Activated CD4-positive, alpha-beta memory T cell treated with anti-CD3 and anti-CD28 coated beads, Interleukin-2, amount 10 ng/mL, durations not matched to agents 7 days and 5 days (primary cell): ENCODE measurements around the gene RBM23. TPM values are rescaled to one million over a fixed set of nuclear protein-coding genes. Genes with fewer than 3 reads are reported as not detected.

ENCODE experiments used
- CTCF ChIA-PET: fragments of 350-600 bp; sonication (Branson Sonifier 250); formaldehyde crosslinking; loops from one replicate; lab custom pipeline; 2021; ENCODE audit warnings: antibody characterized with exemption, inconsistent platforms; lab: Charles Lee
- POLR2A ChIA-PET: fragments of 350-600 bp; sonication (Branson Sonifier 250); formaldehyde crosslinking; loops from one replicate; lab custom pipeline; 2021; ENCODE audit warnings: antibody characterized with exemption; lab: Charles Lee
- DNase-seq: peaks from one replicate; pipeline ENCODE4 v3.0.0-alpha.2; 2020
- H3K27ac Mint-ChIP-seq: one replicate; pipeline ENCODE4 v1.8.0; 2021; ENCODE audit warnings: mild to moderate bottlenecking, mixed read lengths
- H3K27me3 Mint-ChIP-seq: one replicate; pipeline ENCODE4 v1.8.0; 2021; ENCODE audit warnings: mixed read lengths
- H3K36me3 Mint-ChIP-seq: one replicate; pipeline ENCODE4 v1.8.0; 2021; ENCODE audit warnings: low read depth, mixed read lengths
- H3K4me1 Mint-ChIP-seq: one replicate; pipeline ENCODE4 v1.8.0; 2021; ENCODE audit warnings: mixed read lengths
- H3K4me3 Mint-ChIP-seq: one replicate; pipeline ENCODE4 v1.8.0; 2021; ENCODE audit warnings: mild to moderate bottlenecking, mixed read lengths
- H3K9me3 Mint-ChIP-seq: one replicate; pipeline ENCODE4 v1.8.0; 2021; ENCODE audit warnings: mixed read lengths
- total RNA-seq, 2 experiments: library from RNA; stranded (reverse); gene quantifications; one replicate each; pipeline ENCODE4 v1.2.3, GENCODE V29; 2021

The RBM23 gene
- total RNA-seq, 2 experiments from 2014 or later, result 71.8 to 73.5 TPM

GRCh38 chr14:22845103-22845394 is 73.9 kb downstream of the RBM23 start:
- Mint-ChIP-seq H3K27me3 (peaks cover 15% of the 10 kb centered on the region), H3K9me3 (no peaks in the 10 kb centered on the region), H3K4me1 (no peaks in the 10 kb centered on the region), H3K27ac (no peak overlapping the region), H3K4me3 (no peak overlapping the region), H3K36me3 (no peaks in the 10 kb centered on the region)
- ChIA-PET CTCF (interaction anchor here (0.9 to 1.0 kb wide), 2 partner anchors 10 to 275 kb away, joined by 3 read pairs; no protein-coding TSS in a partner anchor), POLR2A (interaction anchor here (0.5 to 1.0 kb wide), 2 partner anchors 10 to 15 kb away, joined by 3 to 6 read pairs; no protein-coding TSS in a partner anchor)
- DNase-seq, result no peak

- Mint-ChIP-seq H3K4me3 (no peak overlapping the region), H3K27me3 (peaks cover 13% of the 10 kb centered on the region), H3K27ac (no peak overlapping the region), H3K36me3 (no peaks in the 10 kb centered on the region), H3K4me1 (no peaks in the 10 kb centered on the region), H3K9me3 (no peaks in the 10 kb centered on the region)
- DNase-seq, result no peak
- CTCF ChIA-PET, result interaction anchor here (0.9 to 1.0 kb wide), 2 partner anchors 11 to 274 kb away, joined by 3 read pairs; no protein-coding TSS in a partner anchor
- POLR2A ChIA-PET, result interaction anchor here (1.0 kb wide), 1 partner anchor 14 kb away, joined by 6 read pairs; no protein-coding TSS in a partner anchor
These were observed 74.5 kb downstream of the RBM23 start for GRCh38 chr14:22844221-22845102.

Other genes with a start within 250 kb of the RBM23 start
- gene OXA1L, start 152.5 kb downstream of the RBM23 start, total RNA-seq, result 100 to 1,000 TPM; 118 to 122 TPM
- gene SLC7A7, start 103.7 kb downstream of the RBM23 start, total RNA-seq, result under 1 TPM; 0.38 to 0.60 TPM
- gene MRPL52, start 89.3 kb downstream of the RBM23 start, total RNA-seq, result 100 to 1,000 TPM; 108 to 119 TPM
- 1 to 10 TPM; 1.9 to 2.9 TPM for gene MMP14, start 82.6 kb downstream of the RBM23 start, total RNA-seq
- gene LRP10, start 47.4 kb downstream of the RBM23 start, total RNA-seq, result 10 to 100 TPM; 88.5 to 98.6 TPM
- gene REM2, start 35.9 kb downstream of the RBM23 start, total RNA-seq, result 1 to 10 TPM in 1 of 2 experiments, under 1 TPM in 1; 0.98 to 1.2 TPM
- gene PRMT5, start 10.2 kb upstream of the RBM23 start, total RNA-seq, result 10 to 100 TPM; 46.3 to 49.8 TPM
- gene HAUS4, start 37.9 kb upstream of the RBM23 start, total RNA-seq, result 10 to 100 TPM; 60.2 to 66.5 TPM
- 1 to 10 TPM; 1.2 to 1.3 TPM for gene AJUBA, start 63.4 kb upstream of the RBM23 start, total RNA-seq
- gene C14orf93, start 91.0 kb upstream of the RBM23 start, total RNA-seq, result 10 to 100 TPM in 1 of 2 experiments, 1 to 10 TPM in 1; 9.4 to 10.4 TPM
- gene PSMB5, start 115.8 kb upstream of the RBM23 start, total RNA-seq, result 10 to 100 TPM; 55.0 to 57.5 TPM
- gene PSMB11, start 123.1 kb upstream of the RBM23 start, total RNA-seq, result not detected
- gene CDH24, start 138.4 kb upstream of the RBM23 start, total RNA-seq, result 1 to 10 TPM; 1.6 to 2.0 TPM
- gene ACIN1, start 176.0 kb upstream of the RBM23 start, total RNA-seq, result 100 to 1,000 TPM; 166 to 167 TPM
- gene C14orf119, start 176.4 kb upstream of the RBM23 start, total RNA-seq, result 10 to 100 TPM; 49.2 to 55.5 TPM
- gene CIROP, start 185.8 kb upstream of the RBM23 start, total RNA-seq, result not detected
- gene CEBPE, start 200.1 kb upstream of the RBM23 start, total RNA-seq, result under 1 TPM; 0.25 to 0.83 TPM